ENCODE data around the gene RRP7A.

RRP7A gene

DNA sequence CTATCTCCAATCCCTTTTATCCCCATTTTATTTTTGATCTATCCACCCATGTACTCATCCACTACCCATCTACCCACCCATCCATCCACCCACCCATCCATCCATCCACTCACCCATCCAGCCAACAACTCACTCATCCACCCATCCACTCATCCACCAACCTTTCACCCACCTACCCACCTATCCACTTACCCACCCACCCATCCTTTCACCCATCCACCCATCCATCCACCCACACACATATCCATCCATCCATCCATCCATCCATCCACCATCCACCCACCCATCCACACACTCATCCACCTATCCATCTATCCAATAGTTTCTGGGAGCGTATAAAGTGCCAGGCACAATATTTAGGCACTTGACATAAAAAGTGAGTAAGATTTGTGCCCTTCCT lies 48.2 kb downstream of the RRP7A start:
- Histone ChIP-seq H3K36me3 (ENCODE audit: insufficient read depth) (no peaks in the 10 kb centered on the region), H3K27me3 (ENCODE audit: insufficient read depth, low read depth) (no peaks in the 10 kb centered on the region), H3K4me3 (IDR thresholded peaks at IDR 0.05; ENCODE audit: insufficient read depth, low read depth, low read length) (no peak overlapping the region), H3K9ac (no peak overlapping the region), H3K4me2 (no peak overlapping the region), H3K27ac (no peak overlapping the region), H2AFZ (ENCODE audit: low read depth) (no peak overlapping the region), H3K79me2 (ENCODE audit: insufficient read depth, low read depth) (no peaks in the 10 kb centered on the region), H3K4me1 (ENCODE audit: low read depth, poor library complexity, severe bottlenecking) (peaks cover 6% of the 10 kb centered on the region), H4K20me1 (ENCODE audit: insufficient read depth) (no peaks in the 10 kb centered on the region)
- TF ChIP-seq, protein P1, sequence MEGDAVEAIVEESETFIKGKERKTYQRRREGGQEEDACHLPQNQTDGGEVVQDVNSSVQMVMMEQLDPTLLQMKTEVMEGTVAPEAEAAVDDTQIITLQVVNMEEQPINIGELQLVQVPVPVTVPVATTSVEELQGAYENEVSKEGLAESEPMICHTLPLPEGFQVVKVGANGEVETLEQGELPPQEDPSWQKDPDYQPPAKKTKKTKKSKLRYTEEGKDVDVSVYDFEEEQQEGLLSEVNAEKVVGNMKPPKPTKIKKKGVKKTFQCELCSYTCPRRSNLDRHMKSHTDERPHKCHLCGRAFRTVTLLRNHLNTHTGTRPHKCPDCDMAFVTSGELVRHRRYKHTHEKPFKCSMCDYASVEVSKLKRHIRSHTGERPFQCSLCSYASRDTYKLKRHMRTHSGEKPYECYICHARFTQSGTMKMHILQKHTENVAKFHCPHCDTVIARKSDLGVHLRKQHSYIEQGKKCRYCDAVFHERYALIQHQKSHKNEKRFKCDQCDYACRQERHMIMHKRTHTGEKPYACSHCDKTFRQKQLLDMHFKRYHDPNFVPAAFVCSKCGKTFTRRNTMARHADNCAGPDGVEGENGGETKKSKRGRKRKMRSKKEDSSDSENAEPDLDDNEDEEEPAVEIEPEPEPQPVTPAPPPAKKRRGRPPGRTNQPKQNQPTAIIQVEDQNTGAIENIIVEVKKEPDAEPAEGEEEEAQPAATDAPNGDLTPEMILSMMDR (conservative IDR thresholded peaks at IDR 0.05; ENCODE audit: low read depth, low read length), result no peak

DNA sequence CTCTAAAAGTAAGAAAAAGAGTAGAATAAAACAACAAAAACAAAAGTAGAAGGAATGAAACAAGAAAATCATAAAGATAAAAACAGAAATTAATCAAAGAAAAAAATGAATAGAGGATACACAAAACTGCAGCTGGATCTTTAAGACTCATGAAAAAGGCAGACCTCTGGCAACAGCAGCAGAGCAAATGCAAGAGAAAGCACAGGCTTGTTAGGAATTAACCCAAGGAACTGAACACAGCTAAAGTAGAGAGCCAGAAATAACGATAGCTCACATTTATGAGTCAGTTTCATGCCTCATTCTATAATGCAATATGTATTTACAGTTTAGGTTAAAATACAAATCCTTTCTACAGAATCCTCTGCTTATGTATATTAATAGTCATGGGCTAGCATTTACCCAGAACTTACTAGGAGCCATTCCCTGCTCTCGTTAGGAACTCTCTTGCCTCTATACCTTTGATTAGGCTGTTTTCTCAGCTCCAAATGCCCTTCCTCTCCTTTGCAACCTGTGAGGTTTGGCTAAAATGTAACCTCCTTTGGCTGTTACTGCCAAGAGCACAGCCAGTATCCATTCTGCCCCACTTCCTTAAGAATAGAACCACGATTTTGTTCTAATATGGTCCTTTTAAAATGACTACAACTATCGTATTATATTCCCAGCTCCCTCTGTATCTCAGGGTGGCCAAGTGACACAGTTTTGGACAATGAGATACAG lies 49.1 kb downstream of the RRP7A start:
- Histone ChIP-seq H2AFZ (ENCODE audit: low read depth) (no peak overlapping the region), H3K9ac (no peak overlapping the region), H3K27me3 (ENCODE audit: insufficient read depth, low read depth) (no peaks in the 10 kb centered on the region), H4K20me1 (ENCODE audit: insufficient read depth) (no peaks in the 10 kb centered on the region), H3K4me1 (ENCODE audit: low read depth, poor library complexity, severe bottlenecking) (peaks cover 6% of the 10 kb centered on the region), H3K4me2 (no peak overlapping the region), H3K79me2 (ENCODE audit: insufficient read depth, low read depth) (no peaks in the 10 kb centered on the region), H3K36me3 (ENCODE audit: insufficient read depth) (no peaks in the 10 kb centered on the region), H3K27ac (no peak overlapping the region), H3K4me3 (IDR thresholded peaks at IDR 0.05; ENCODE audit: insufficient read depth, low read depth, low read length) (no peak overlapping the region)
- TF ChIP-seq, protein P1 (conservative IDR thresholded peaks at IDR 0.05; ENCODE audit: low read depth, low read length), result no peak

DNA sequence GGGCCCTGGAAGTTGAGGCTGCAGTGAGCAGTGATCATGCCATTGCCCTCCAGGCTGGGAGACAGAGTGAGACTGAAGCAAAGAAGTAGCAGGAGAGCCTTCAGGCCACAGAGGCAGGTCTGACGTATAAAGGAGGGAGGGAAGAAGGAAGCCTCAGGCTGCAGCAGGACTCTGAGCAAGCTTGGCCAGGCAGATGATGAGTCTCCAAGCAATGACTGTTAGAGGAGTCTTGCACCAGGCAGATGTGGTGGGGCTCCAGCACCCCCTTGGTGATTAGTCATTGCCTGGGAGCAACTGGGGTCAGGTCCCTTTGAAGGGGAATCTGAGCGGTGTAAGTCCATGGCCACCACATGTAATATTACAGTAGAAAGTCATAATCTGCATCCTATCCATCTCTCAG lies 50.8 kb downstream of the RRP7A start:
- no peaks in the 10 kb centered on the region for H3K27me3 ChIP-seq (ENCODE audit: insufficient read depth, low read depth)
- H3K36me3 ChIP-seq (ENCODE audit: insufficient read depth), result no peaks in the 10 kb centered on the region
- H3K4me2 ChIP-seq, result no peak overlapping the region
- H3K4me1 ChIP-seq (ENCODE audit: low read depth, poor library complexity, severe bottlenecking), result peaks cover 6% of the 10 kb centered on the region
- no peak overlapping the region for H3K4me3 ChIP-seq (IDR thresholded peaks at IDR 0.05; ENCODE audit: insufficient read depth, low read depth, low read length)
- H3K27ac ChIP-seq, result no peak overlapping the region
- no peak overlapping the region for H2AFZ ChIP-seq (ENCODE audit: low read depth)
- H3K79me2 ChIP-seq (ENCODE audit: insufficient read depth, low read depth), result no peaks in the 10 kb centered on the region
- TF ChIP-seq, protein P1 (conservative IDR thresholded peaks at IDR 0.05; ENCODE audit: low read depth, low read length), result no peak
- no peaks in the 10 kb centered on the region for H4K20me1 ChIP-seq (ENCODE audit: insufficient read depth)
- H3K9ac ChIP-seq, result no peak overlapping the region

DNA sequence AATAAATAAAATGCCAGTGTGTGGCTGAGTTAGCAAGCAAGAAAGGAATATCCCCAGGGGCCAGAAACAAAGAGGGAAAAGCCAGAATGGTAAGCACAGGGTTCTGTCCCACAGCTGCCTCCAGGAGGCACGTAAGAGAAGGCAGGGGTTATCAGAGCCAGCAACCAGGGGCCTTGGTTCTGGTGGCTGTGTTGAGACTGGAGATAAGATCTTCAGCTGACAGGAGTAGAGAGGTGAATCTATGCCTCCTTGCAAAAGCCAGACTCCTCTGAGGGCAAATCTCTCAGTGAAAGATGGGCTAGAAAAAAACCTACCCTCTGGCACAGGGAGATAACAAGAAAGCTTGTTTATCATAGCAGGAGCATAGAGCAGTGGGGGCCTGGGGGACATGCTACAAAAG lies 57.6 kb downstream of the RRP7A start:
- Histone ChIP-seq H3K36me3 (ENCODE audit: insufficient read depth) (no peaks in the 10 kb centered on the region), H3K27me3 (ENCODE audit: insufficient read depth, low read depth) (no peaks in the 10 kb centered on the region; the same call in 1 of the 2 replicates), H4K20me1 (ENCODE audit: insufficient read depth) (no peaks in the 10 kb centered on the region), H3K27ac (no peak overlapping the region), H2AFZ (ENCODE audit: low read depth) (no peak overlapping the region), H3K4me1 (ENCODE audit: low read depth, poor library complexity, severe bottlenecking) (no peaks in the 10 kb centered on the region), H3K9ac (no peak overlapping the region), H3K4me2 (no peak overlapping the region), H3K79me2 (ENCODE audit: insufficient read depth, low read depth) (no peaks in the 10 kb centered on the region), H3K4me3 (IDR thresholded peaks at IDR 0.05; ENCODE audit: insufficient read depth, low read depth, low read length) (no peak overlapping the region)
- TF ChIP-seq, protein P1 (conservative IDR thresholded peaks at IDR 0.05; ENCODE audit: low read depth, low read length), result no peak
